Measurements from ENCODE around the gene TTLL9. TPM values are rescaled to one million over a fixed set of nuclear protein-coding genes. Genes with fewer than 3 reads are reported as not detected.

Gene TTLL9
- total and polyA plus RNA-seq, 2 of the 13 experiments (the other 11 are each of a cell fraction or from before 2014, with no cell fraction given), result not detected

- Histone ChIP-seq H3K9ac (ENCODE audit: insufficient read depth, low read depth, low read length) (no peak within 1 kb of the TSS), H3K27ac (ENCODE audit: extremely low read length, insufficient read depth, low read length) (no peak within 1 kb of the TSS), H3K27me3 (ENCODE audit: control insufficient read depth in 1 of 2, insufficient read depth in 2 of 2, low read length in 2 of 2) (no peaks in the 10 kb centered on the region; a peak in 2 of 5 replicates), H3K4me2 (ENCODE audit: low read depth, low read length) (no peak within 1 kb of the TSS; the same call in 1 of the 2 replicates), H3K79me2 (ENCODE audit: insufficient read depth, low read length) (no peaks in the 10 kb centered on the region), H3K36me3 (replicated peaks in 1 of 2; ENCODE audit: control insufficient read depth in 1 of 2, insufficient read depth in 2 of 2, low read length in 2 of 2) (no peaks in the 10 kb centered on the region), H3K4me1 (ENCODE audit: insufficient read depth, low read length) (no peaks in the 10 kb centered on the region), H3K9me3 (ENCODE audit: low read length) (no peaks in the 10 kb centered on the region), H4K20me1 (ENCODE audit: insufficient read depth, low read length) (no peaks in the 10 kb centered on the region; the same call in 1 of the 2 replicates), H3K4me3 (replicated peaks in 1 of 3; ENCODE audit: insufficient read depth in 1 of 3, low read depth in 2 of 3, low read length in 3 of 3) (no peak within 1 kb of the TSS; a peak in 1 of 6 replicates), H2AFZ (ENCODE audit: low read length) (no peak within 1 kb of the TSS)
- no peak for FAIRE-seq
- CTCF ChIA-PET (ENCODE audit: low intra/inter-chr PET ratio, low total read pairs), result no interaction called here
- DNase-seq (ENCODE audit: low spot score), result no peak
- no TSS peak for BruUV-seq (replicated peaks)
- in situ Hi-C loops (cut with HindIII; ENCODE audit: extremely low pct_ligation_motif_present, low pct_unique_long_range_greater_than_20kb), result no loop called here
- ATAC-seq, result no peak
- intact Hi-C loops (cut with micrococcal nuclease; ENCODE audit: unreplicated experiment), result no loop called here
- TF ChIP-seq ZNF776 (CRISPR knock-in tag; IDR thresholded peaks at IDR 0.05) (no peak), ZNF792 (CRISPR knock-in tag; IDR thresholded peaks at IDR 0.05) (no peak), IKZF1 (IDR thresholded peaks at IDR 0.05) (no peak), BRF2 (CRISPR knock-in tag; IDR thresholded peaks at IDR 0.05) (no peak)
- POLR2A ChIA-PET, result no interaction called here
- 43% methylated on average over 31 of the region's 38 CpGs for WGBS (ENCODE audit: low lambda C conversion rate)
Observed at GRCh38 chr20:31967830-31968249, 97.4 kb downstream of the TTLL9 start, which contains the start of gene XKR7. TSS of gene XKR7 (plus strand) at chr20:31968151. CDS start at chr20:31968176, 25 bp downstream.

GRCh38 chr20:31968291-31969126 lies 98.1 kb downstream of the TTLL9 start:
- BruUV-seq (replicated peaks), result no TSS peak
- ATAC-seq, result peak; percentile 93
- WGBS (ENCODE audit: low lambda C conversion rate), result 16% methylated on average over 49 of the region's 57 CpGs
- in situ Hi-C loops (cut with HindIII; ENCODE audit: extremely low pct_ligation_motif_present, low pct_unique_long_range_greater_than_20kb), result no loop called here
- intact Hi-C loops (cut with micrococcal nuclease; ENCODE audit: unreplicated experiment), result no loop called here
- Histone ChIP-seq H3K4me2 (ENCODE audit: low read depth, low read length) (no peak overlapping the region; the same call in 1 of the 2 replicates), H3K79me2 (ENCODE audit: insufficient read depth, low read length) (no peaks in the 10 kb centered on the region), H3K27me3 (ENCODE audit: control insufficient read depth in 1 of 2, insufficient read depth in 2 of 2, low read length in 2 of 2) (no peaks in the 10 kb centered on the region; a peak in 2 of 5 replicates), H3K9me3 (ENCODE audit: low read length) (no peaks in the 10 kb centered on the region), H3K4me1 (ENCODE audit: insufficient read depth, low read length) (no peaks in the 10 kb centered on the region), H4K20me1 (ENCODE audit: insufficient read depth, low read length) (no peaks in the 10 kb centered on the region; the same call in 1 of the 2 replicates), H3K4me3 (replicated peaks in 1 of 3; ENCODE audit: insufficient read depth in 1 of 3, low read depth in 2 of 3, low read length in 3 of 3) (no peak overlapping the region; a peak in 1 of 6 replicates), H2AFZ (ENCODE audit: low read length) (no peak overlapping the region), H3K36me3 (replicated peaks in 1 of 2; ENCODE audit: control insufficient read depth in 1 of 2, insufficient read depth in 2 of 2, low read length in 2 of 2) (no peaks in the 10 kb centered on the region), H3K9ac (ENCODE audit: insufficient read depth, low read depth, low read length) (no peak overlapping the region), H3K27ac (ENCODE audit: extremely low read length, insufficient read depth, low read length) (no peak overlapping the region)
- POLR2A ChIA-PET, result no interaction called here
- DNase-seq (ENCODE audit: low spot score), result peak; percentile 64
- peak; percentile 42 for FAIRE-seq
- CTCF ChIA-PET (ENCODE audit: low intra/inter-chr PET ratio, low total read pairs), result no interaction called here
- TF ChIP-seq ASH2L (IDR thresholded peaks at IDR 0.05; ENCODE audit: insufficient read length, low read depth, low read length), result no peak
- TF ChIP-seq TRIM22 (IDR thresholded peaks at IDR 0.05), result no peak
- peak; percentile 100 for TF ChIP-seq DNMT3B (CRISPR knock-in tag; conservative IDR thresholded peaks at IDR 0.05)
- peak; percentile 77 for TF ChIP-seq MAX (IDR thresholded peaks at IDR 0.05)
- TF ChIP-seq ZNF510 (CRISPR knock-in tag; IDR thresholded peaks at IDR 0.05; ENCODE audit: low read depth), result peak; percentile 100
- TF ChIP-seq ZBTB7A (CRISPR knock-in tag; IDR thresholded peaks at IDR 0.05), result peak; percentile 100
- TF ChIP-seq HNRNPH1 (optimal IDR thresholded peaks at IDR 0.05; ENCODE audit: low read depth, low read length), result no peak
- TF ChIP-seq ZFP90 (CRISPR knock-in tag; IDR thresholded peaks at IDR 0.05; ENCODE audit: borderline replicate concordance), result peak; percentile 100
- TF ChIP-seq ZSCAN29 (CRISPR knock-in tag; conservative IDR thresholded peaks at IDR 0.05), result peak; percentile 99

All from HepG2 (cell line).